ENCODE measurements around the gene CLP1.
A peak's percentile ranks its signal among the peaks of the same experiment; 100 is the strongest.

The CLP1 gene

GRCh38 chr11:57658023-57658361, 430 bp downstream of the CLP1 start:
- ChIA-PET CTCF (no interaction called here), POLR2A (interaction anchor here (0.7 to 1.3 kb wide), 2 partner anchors 18 to 84 kb away, joined by 3 read pairs; partner anchors contain the start of gene SELENOH)
- DNase-seq (ENCODE audit: extremely low spot score): no peak
- TF ChIP-seq ARNT (IDR thresholded peaks at IDR 0.05) (no peak), L3MBTL2 (conservative IDR thresholded peaks at IDR 0.05) (no peak), SUZ12 (IDR thresholded peaks at IDR 0.05) (no peak), FOXA1 (IDR thresholded peaks at IDR 0.05) (no peak), FOXM1 (IDR thresholded peaks at IDR 0.05; ENCODE audit: borderline replicate concordance) (no peak), ELF4 (IDR thresholded peaks at IDR 0.05) (no peak), HDGF (IDR thresholded peaks at IDR 0.05; ENCODE audit: borderline replicate concordance) (no peak), ZNF384 (IDR thresholded peaks at IDR 0.05) (no peak)

GRCh38 chr11:57659669-57660068, 2.1 kb downstream of the CLP1 start:
- no peak for DNase-seq (ENCODE audit: extremely low spot score)
- ChIA-PET CTCF (no interaction called here), POLR2A (no interaction called here)
- TF ChIP-seq LEF1 (IDR thresholded peaks at IDR 0.05; ENCODE audit: borderline replicate concordance): no peak
- no peak for TF ChIP-seq PKNOX1 (IDR thresholded peaks at IDR 0.05)
- TF ChIP-seq NFRKB (IDR thresholded peaks at IDR 0.05): no peak
- TF ChIP-seq ARNT (IDR thresholded peaks at IDR 0.05): no peak
- no peak for TF ChIP-seq SUZ12 (IDR thresholded peaks at IDR 0.05)
- no peak for TF ChIP-seq SP1 (IDR thresholded peaks at IDR 0.05)
- no peak for TF ChIP-seq FOXM1 (IDR thresholded peaks at IDR 0.05; ENCODE audit: borderline replicate concordance)
- TF ChIP-seq ELF4 (IDR thresholded peaks at IDR 0.05): no peak
- TF ChIP-seq ZNF384 (IDR thresholded peaks at IDR 0.05): no peak
- no peak for TF ChIP-seq FOXA1 (IDR thresholded peaks at IDR 0.05)
- TF ChIP-seq HDGF (IDR thresholded peaks at IDR 0.05; ENCODE audit: borderline replicate concordance): no peak

- CTCF ChIA-PET: no interaction called here
- no peak for DNase-seq (ENCODE audit: extremely low spot score)
- POLR2A ChIA-PET: interaction anchor here (1.2 kb wide), 1 partner anchor 49 kb away, joined by 4 read pairs; the partner anchor contains the start of genes MED19 and TMX2
- TF ChIP-seq HDGF (IDR thresholded peaks at IDR 0.05; ENCODE audit: borderline replicate concordance) (no peak), FOXM1 (IDR thresholded peaks at IDR 0.05; ENCODE audit: borderline replicate concordance) (no peak), ZNF384 (IDR thresholded peaks at IDR 0.05) (no peak), FOXK2 (IDR thresholded peaks at IDR 0.05) (no peak), FOXA1 (IDR thresholded peaks at IDR 0.05) (no peak), PKNOX1 (IDR thresholded peaks at IDR 0.05) (no peak), ELF4 (IDR thresholded peaks at IDR 0.05) (no peak), CTBP1 (IDR thresholded peaks at IDR 0.05; ENCODE audit: borderline replicate concordance) (no peak), SP1 (IDR thresholded peaks at IDR 0.05) (no peak), NFRKB (IDR thresholded peaks at IDR 0.05) (no peak), TARDBP (IDR thresholded peaks at IDR 0.05) (no peak), L3MBTL2 (conservative IDR thresholded peaks at IDR 0.05) (no peak), SUZ12 (IDR thresholded peaks at IDR 0.05) (no peak), LEF1 (IDR thresholded peaks at IDR 0.05; ENCODE audit: borderline replicate concordance) (no peak), BHLHE40 (IDR thresholded peaks at IDR 0.05; ENCODE audit: borderline replicate concordance) (no peak), ARNT (IDR thresholded peaks at IDR 0.05) (no peak)
Observed at GRCh38 chr11:57662893-57663292, 5.3 kb downstream of the CLP1 start.

- POLR2A ChIA-PET: no interaction called here
- DNase-seq (ENCODE audit: extremely low spot score): no peak
- CTCF ChIA-PET: interaction anchor here (0.7 kb wide), 1 partner anchor 9 kb away, joined by 4 read pairs; no protein-coding TSS in a partner anchor
- TF ChIP-seq FOXA1 (IDR thresholded peaks at IDR 0.05): no peak
- TF ChIP-seq L3MBTL2 (conservative IDR thresholded peaks at IDR 0.05): no peak
- no peak for TF ChIP-seq CTBP1 (IDR thresholded peaks at IDR 0.05; ENCODE audit: borderline replicate concordance)
- no peak for TF ChIP-seq FOXM1 (IDR thresholded peaks at IDR 0.05; ENCODE audit: borderline replicate concordance)
- no peak for TF ChIP-seq HDGF (IDR thresholded peaks at IDR 0.05; ENCODE audit: borderline replicate concordance)
- no peak for TF ChIP-seq SP1 (IDR thresholded peaks at IDR 0.05)
- TF ChIP-seq PKNOX1 (IDR thresholded peaks at IDR 0.05): no peak
- no peak for TF ChIP-seq ELF4 (IDR thresholded peaks at IDR 0.05)
- no peak for TF ChIP-seq FOXK2 (IDR thresholded peaks at IDR 0.05)
- TF ChIP-seq NFRKB (IDR thresholded peaks at IDR 0.05): no peak
- TF ChIP-seq ARNT (IDR thresholded peaks at IDR 0.05): no peak
- no peak for TF ChIP-seq ZNF384 (IDR thresholded peaks at IDR 0.05)
- TF ChIP-seq SUZ12 (IDR thresholded peaks at IDR 0.05): no peak
- TF ChIP-seq TARDBP (IDR thresholded peaks at IDR 0.05): no peak
Observed at GRCh38 chr11:57663975-57664374, 6.4 kb downstream of the CLP1 start.

- POLR2A ChIA-PET: interaction anchor here (0.9 to 1.6 kb wide), 3 partner anchors 9 to 112 kb away, joined by 3 to 5 read pairs (median 4); partner anchors contain the start of gene SELENOH
- TF ChIP-seq SP1 (IDR thresholded peaks at IDR 0.05): no peak
- TF ChIP-seq PKNOX1 (IDR thresholded peaks at IDR 0.05): peak; percentile 98
- TF ChIP-seq BHLHE40 (IDR thresholded peaks at IDR 0.05; ENCODE audit: borderline replicate concordance): peak; percentile 82
- TF ChIP-seq FOXM1 (IDR thresholded peaks at IDR 0.05; ENCODE audit: borderline replicate concordance): no peak
- no peak for TF ChIP-seq TARDBP (IDR thresholded peaks at IDR 0.05)
- TF ChIP-seq ZNF384 (IDR thresholded peaks at IDR 0.05): peak; percentile 100
- TF ChIP-seq LEF1 (IDR thresholded peaks at IDR 0.05; ENCODE audit: borderline replicate concordance): no peak
- peak; percentile 93 for TF ChIP-seq ELF4 (IDR thresholded peaks at IDR 0.05)
- CTCF ChIA-PET: interaction anchor here (0.6 kb wide), 1 partner anchor 57 kb away, joined by 4 read pairs; no protein-coding TSS in a partner anchor
- DNase-seq (ENCODE audit: extremely low spot score): peak; percentile 90
Observed at GRCh38 chr11:57667117-57667735, 9.7 kb downstream of the CLP1 start.
